GM21737 (cell line): ENCODE measurements around the gene COL23A1.

Experiments
- ATAC-seq: cut with Tn5 transposase; IDR thresholded peaks from one replicate; pipeline ENCODE4 v1.9.1; 2021; ENCODE audit warnings: mild to moderate bottlenecking, moderate library complexity; ENCODE audit not compliant: unreplicated experiment

The COL23A1 gene

GRCh38 chr5:178589180-178590140, 733 bp downstream of the COL23A1 start:
- no peak for ATAC-seq

- ATAC-seq: no peak
These were observed 1.4 kb downstream of the COL23A1 start for GRCh38 chr5:178588769-178589168.

GRCh38 chr5:178587763-178588611, 2.2 kb downstream of the COL23A1 start:
- no peak for ATAC-seq

DNA sequence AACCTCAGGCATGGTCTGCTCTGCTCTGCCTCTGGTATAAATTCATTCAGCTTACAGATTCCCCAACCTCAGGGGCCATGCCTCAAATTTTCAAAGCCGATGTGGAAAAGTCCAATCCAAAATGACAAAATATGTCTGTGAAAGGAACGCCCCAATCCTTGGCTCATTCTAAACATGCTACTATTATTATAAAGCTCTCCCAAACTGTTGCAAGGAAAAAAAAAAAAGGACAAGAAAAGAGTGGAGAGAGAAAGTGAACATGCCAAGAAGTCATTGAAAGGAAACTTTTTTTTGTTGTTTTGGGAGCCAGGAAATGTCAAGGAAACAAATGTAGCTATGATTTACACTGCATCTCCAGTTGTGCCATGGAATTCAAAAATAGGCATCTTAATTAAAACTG, 3.8 kb downstream of the COL23A1 start:
- no peak for ATAC-seq

- peak; percentile 82 for ATAC-seq
These were observed 4.8 kb downstream of the COL23A1 start for GRCh38 chr5:178585421-178585820.

GRCh38 chr5:178583279-178583678, 6.9 kb downstream of the COL23A1 start:
- ATAC-seq: no peak

- no peak for ATAC-seq
These were observed 7.9 kb downstream of the COL23A1 start for GRCh38 chr5:178582291-178582690.

DNA sequence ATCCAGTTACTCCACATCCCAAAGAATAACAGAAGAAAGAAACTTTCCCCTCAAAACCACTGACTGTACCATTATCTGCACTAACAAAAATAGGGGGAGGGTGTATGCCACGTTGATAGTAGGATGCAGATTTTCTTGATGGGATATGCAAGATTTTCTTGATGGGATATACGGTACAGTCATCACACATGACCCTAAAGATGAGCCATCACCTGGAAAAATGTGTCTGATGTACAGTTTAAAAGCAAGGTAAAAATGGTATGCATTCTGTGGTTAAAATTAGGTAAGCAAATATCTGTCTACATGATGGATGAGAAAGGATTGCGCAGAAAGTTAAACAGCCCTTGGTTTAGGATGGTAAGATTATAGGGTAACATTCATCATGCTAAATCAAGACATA, 8.6 kb downstream of the COL23A1 start:
- no peak for ATAC-seq

- no peak for ATAC-seq
These were observed 9.8 kb downstream of the COL23A1 start for GRCh38 chr5:178580271-178580955.

DNA sequence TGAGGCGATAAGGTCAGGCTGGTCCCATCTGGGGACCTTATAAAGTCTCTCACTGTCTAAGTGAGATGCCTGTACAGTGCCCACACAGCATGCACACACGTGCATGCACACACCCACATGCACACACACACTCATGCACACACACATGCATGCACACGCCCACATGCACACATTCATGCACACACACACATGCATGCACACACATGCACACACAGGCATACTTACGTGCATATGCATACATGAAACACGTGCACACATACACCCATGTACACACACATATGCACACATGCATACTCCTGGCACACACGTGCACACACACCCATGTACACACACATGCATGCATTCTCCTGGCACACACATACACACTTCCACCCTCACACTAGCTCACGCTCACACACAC, 12.2 kb downstream of the COL23A1 start:
- ATAC-seq: no peak

DNA sequence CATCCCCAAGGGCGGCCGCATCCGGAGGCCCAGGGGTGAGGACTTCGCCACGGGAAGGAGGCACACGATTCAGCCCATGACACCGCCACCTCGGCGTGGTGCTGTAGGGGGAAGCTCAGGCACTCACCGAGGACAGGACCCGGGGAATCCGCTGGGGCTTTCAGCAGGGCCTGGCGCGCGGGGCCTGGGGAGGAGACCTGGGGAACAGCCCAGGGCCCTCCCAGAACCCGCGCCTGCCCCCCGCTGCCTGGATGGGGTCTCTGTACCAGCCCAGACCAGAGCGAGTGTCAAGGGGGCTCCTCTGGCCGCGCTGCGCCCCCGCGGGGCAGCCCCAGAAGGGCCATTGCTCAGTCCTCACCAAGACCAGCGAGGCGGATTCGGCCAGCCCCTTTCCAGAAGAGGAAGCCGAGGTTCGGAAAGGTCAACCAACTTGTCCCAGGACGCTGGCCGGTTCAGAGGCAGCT, 12.8 kb downstream of the COL23A1 start:
- ATAC-seq: no peak

DNA sequence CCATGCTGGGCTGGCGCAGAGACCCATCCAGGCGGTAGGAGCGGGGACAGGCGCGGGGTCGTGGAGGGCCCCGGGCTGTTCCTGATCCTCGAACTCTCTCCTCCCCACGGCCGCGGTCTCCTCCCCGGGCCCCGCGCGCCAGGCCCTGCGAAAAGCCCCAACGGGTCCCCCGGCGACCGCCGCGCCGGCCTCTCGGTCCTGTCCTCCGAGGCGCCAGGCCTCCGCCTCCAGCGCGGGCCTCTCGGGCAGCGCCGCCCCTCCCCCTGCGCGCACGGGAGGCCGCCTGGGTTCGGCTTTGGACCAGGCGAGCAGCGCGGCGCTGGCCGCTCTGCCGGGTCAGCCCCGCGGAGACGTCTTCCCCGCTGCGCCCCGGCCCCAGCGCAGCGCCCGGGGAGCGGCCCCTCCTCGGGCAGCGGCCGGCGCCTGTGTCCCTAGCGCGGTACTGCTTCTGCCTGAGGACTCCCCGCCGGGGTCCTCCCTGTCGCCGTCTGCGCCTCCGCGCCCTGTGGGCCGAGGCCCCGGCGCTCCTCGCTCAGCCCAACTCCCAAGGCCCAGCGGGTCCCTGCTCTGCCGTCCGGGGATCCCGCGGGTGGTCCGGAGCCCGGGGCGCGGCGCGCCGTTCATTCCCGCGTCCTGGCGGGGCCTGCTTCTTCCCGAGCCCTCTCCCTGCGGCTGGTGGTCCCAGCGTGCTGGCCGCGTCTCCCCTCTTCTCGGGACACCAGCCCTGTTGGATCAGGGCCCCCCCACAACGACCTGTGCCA, 13.4 kb downstream of the COL23A1 start:
- ATAC-seq: no peak

- ATAC-seq: no peak
These were observed 17.0 kb downstream of the COL23A1 start for GRCh38 chr5:178573216-178573615.

DNA sequence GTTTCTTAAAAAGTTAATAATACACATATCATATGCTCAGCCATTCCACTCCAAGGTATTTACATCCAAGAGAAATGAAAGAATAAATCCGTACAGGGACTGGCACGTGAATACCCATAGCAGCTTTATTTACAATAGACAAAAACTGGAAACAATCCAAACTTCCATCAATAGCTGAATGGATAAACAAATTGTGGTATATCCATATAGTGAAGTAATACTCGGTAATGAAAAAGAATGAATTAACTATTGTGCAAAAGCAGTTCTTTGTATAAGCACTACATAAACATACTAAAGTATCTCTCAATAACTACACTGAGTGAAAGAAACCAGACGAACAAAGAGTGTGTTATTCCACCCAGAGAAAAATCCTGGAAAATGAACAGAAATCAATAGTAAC, 17.6 kb downstream of the COL23A1 start:
- no peak for ATAC-seq

DNA sequence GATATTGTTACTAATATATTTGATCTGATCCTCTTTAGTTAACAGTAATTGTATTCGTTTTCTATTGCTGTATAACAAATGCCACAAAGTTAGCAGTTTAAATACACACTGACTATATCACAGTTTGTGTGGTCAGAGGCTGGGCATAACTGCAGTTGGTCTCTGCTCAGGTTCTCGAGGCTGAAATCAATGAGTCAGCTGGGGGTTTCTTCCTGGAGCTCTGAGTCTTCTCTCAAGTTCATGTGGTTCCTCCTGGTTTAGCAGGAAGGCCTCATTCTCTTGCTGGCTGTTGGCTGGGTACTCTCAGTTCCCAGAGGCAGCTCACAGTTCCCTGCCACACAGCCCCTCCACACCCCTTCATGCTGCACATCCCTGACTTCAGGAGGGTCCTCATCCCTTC, 20.7 kb downstream of the COL23A1 start:
- ATAC-seq: no peak

GRCh38 chr5:178564811-178565550, 25.2 kb downstream of the COL23A1 start:
- no peak for ATAC-seq

DNA sequence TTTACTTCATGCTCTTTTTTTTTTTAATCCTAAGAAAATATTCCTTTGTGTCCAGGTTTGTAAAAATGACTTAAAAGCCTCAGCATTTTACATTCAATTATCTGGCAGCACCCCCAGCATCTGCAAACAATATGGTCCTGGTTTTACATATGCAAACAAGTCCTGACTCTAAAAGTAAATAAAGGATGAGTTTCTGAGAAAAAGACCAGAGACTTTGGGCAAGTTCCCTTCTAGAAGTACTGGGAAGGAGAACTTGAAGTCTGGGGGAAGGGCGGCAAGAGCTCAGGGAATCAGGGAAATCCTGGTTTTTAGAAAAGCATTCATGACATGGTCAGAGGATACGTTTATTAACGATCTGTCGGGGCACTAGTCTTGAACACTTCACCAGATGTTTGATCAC, 25.8 kb downstream of the COL23A1 start:
- ATAC-seq: no peak

DNA sequence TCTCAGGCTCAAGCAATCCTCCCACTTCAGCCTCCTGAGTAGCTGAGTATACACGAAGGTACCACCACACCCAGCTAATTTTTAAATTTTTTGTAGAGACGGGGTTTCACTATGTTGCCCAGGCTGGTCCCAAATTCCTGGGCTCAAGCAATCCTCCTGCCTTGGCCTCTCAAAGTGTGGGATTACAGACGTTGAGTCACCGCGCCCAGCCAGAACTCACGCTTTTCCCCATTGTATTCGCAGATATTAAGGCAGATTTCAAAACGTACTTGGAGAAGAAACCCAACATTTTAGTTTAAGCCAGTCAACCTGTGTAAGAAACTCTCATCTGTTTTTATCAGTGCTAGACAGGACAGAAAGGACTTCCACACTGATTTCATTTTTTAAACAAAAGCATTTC, 26.6 kb downstream of the COL23A1 start:
- no peak for ATAC-seq

- no peak for ATAC-seq
These were observed 28.4 kb downstream of the COL23A1 start for GRCh38 chr5:178561746-178562264.
